Duodenal mucosa (tissue), 2 donors: Measurements from ENCODE around the gene BGLAP.

ENCODE experiments used
- H3K27ac ChIP-seq: one replicate; pipeline ENCODE4 v1.7.0; 2013; ENCODE audit warnings: low read depth, low read length
- H3K27me3 ChIP-seq, 2 donors: one replicate each; pipeline ENCODE4 v1.7.0; 2013; ENCODE audit warnings: low read length in 2 of 2, control low read depth in 1 of 2; ENCODE audit not compliant: insufficient read depth in 2 of 2, control insufficient read depth in 1 of 2
- H3K36me3 ChIP-seq, 2 donors: one replicate each; pipeline ENCODE4 v1.7.0; 2013; ENCODE audit warnings: low read length in 2 of 2, control low read depth in 1 of 2; ENCODE audit not compliant: insufficient read depth in 2 of 2, control insufficient read depth in 1 of 2
- H3K4me1 ChIP-seq, 2 donors: one replicate each; pipeline ENCODE4 v1.7.0; 2013; ENCODE audit warnings: low read length in 2 of 2, control low read depth in 1 of 2; ENCODE audit not compliant: insufficient read depth in 2 of 2, control insufficient read depth in 1 of 2
- H3K4me3 ChIP-seq, 2 donors: one replicate each; pipeline ENCODE4 v1.7.0; 2013; ENCODE audit warnings: low read length in 2 of 2, low read depth in 1 of 2
- H3K9ac ChIP-seq, 2 donors: one replicate each; pipeline ENCODE4 v1.7.0; 2013; ENCODE audit warnings: low read length in 2 of 2, low read depth in 1 of 2
- H3K9me3 ChIP-seq, 2 donors: one replicate each; pipeline ENCODE4 v1.7.0; 2013; ENCODE audit warnings: low read length in 2 of 2, control low read depth in 1 of 2; ENCODE audit not compliant: control insufficient read depth in 1 of 2

The BGLAP gene

GRCh38 chr1:156241311-156241811, 623 bp upstream of the BGLAP start:
- Histone ChIP-seq H3K9me3 (no peaks in the 10 kb centered on the region), H3K27ac (no peak overlapping the region), H3K4me1 (peaks cover 7 to 20% of the 10 kb centered on the region in 2 donors), H3K36me3 (peaks cover 8 to 43% of the 10 kb centered on the region in 2 donors), H3K9ac (no peak overlapping the region), H3K27me3 (peaks cover 16 to 20% of the 10 kb centered on the region in 2 donors), H3K4me3 (no peak overlapping the region)

DNA sequence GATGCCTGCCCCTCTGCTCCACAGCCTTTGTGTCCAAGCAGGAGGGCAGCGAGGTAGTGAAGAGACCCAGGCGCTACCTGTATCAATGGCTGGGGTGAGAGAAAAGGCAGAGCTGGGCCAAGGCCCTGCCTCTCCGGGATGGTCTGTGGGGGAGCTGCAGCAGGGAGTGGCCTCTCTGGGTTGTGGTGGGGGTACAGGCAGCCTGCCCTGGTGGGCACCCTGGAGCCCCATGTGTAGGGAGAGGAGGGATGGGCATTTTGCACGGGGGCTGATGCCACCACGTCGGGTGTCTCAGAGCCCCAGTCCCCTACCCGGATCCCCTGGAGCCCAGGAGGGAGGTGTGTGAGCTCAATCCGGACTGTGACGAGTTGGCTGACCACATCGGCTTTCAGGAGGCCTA, 754 bp downstream of the BGLAP start:
- Histone ChIP-seq H3K27me3 (peaks cover 18 to 28% of the 10 kb centered on the region in 2 donors), H3K27ac (no peak overlapping the region), H3K4me3 (no peak overlapping the region), H3K9ac (no peak overlapping the region), H3K4me1 (peaks cover 7 to 25% of the 10 kb centered on the region in 2 donors), H3K36me3 (peaks cover 8 to 32% of the 10 kb centered on the region in 2 donors), H3K9me3 (no peaks in the 10 kb centered on the region)

- H3K27me3 ChIP-seq = peaks cover 18 to 28% of the 10 kb centered on the region in 2 donors
- H3K9ac ChIP-seq = no peak overlapping the region
- H3K4me3 ChIP-seq = no peak overlapping the region
- peaks cover 8 to 18% of the 10 kb centered on the region in 2 donors for H3K36me3 ChIP-seq
- H3K4me1 ChIP-seq = peaks cover 7 to 25% of the 10 kb centered on the region in 2 donors
- H3K27ac ChIP-seq = no peak overlapping the region
- H3K9me3 ChIP-seq = no peaks in the 10 kb centered on the region
Observed at GRCh38 chr1:156244126-156244525, 2.1 kb downstream of the BGLAP start.

- H3K9me3 ChIP-seq = no peaks in the 10 kb centered on the region
- H3K4me3 ChIP-seq = peak overlapping the region in 1 of 2 donors; percentile 65
- H3K36me3 ChIP-seq = peaks cover 4 to 17% of the 10 kb centered on the region in 2 donors
- peaks cover 7 to 25% of the 10 kb centered on the region in 2 donors for H3K4me1 ChIP-seq
- H3K27ac ChIP-seq = no peak overlapping the region
- H3K9ac ChIP-seq = no peak overlapping the region
- peaks cover 18 to 28% of the 10 kb centered on the region in 2 donors for H3K27me3 ChIP-seq
Observed at GRCh38 chr1:156244712-156245111, 2.7 kb downstream of the BGLAP start.

GRCh38 chr1:156245451-156246232, 3.7 kb downstream of the BGLAP start:
- no peaks in the 10 kb centered on the region for H3K9me3 ChIP-seq
- H3K27ac ChIP-seq = no peak overlapping the region
- peaks cover 7 to 25% of the 10 kb centered on the region in 2 donors for H3K4me1 ChIP-seq
- peak overlapping the region; percentile 19 to 43 for H3K9ac ChIP-seq
- peaks cover 7 to 21% of the 10 kb centered on the region in 2 donors for H3K36me3 ChIP-seq
- H3K27me3 ChIP-seq = peaks cover 18 to 28% of the 10 kb centered on the region in 2 donors
- peak overlapping the region; percentile 62 to 65 for H3K4me3 ChIP-seq

DNA sequence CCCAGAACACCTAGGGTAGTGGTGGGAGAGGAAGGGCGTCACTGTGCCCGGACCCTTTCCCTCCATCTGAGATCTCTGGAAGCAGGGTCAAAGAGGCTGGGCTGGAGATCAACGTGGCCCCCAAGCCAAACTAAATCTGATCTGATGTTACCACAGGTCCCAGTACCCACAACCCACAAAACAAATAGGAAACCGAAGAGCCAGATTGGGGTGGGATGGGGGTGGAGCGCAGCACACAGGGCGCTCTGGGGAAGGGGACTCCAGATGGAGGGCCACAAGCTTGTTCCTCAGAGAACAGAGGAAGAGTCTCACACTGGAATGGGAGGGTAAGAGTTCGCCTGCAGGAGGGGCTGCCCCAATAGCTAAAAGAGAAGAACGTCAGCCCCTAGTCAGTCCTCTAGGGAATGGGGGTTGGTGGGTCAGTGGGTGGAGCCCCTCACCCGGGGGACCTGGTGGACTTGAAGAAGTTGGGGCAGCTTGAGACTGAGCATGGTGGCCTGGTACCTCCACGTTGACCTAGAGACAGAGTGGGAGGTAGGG, 4.3 kb downstream of the BGLAP start:
- Histone ChIP-seq H3K4me1 (peaks cover 7 to 25% of the 10 kb centered on the region in 2 donors), H3K9ac (peak overlapping the region in 1 of 2 donors; percentile 32), H3K36me3 (peaks cover 13 to 22% of the 10 kb centered on the region in 2 donors), H3K27ac (no peak overlapping the region), H3K9me3 (no peaks in the 10 kb centered on the region), H3K27me3 (peaks cover 18 to 28% of the 10 kb centered on the region in 2 donors), H3K4me3 (peak overlapping the region; percentile 62 to 65)

DNA sequence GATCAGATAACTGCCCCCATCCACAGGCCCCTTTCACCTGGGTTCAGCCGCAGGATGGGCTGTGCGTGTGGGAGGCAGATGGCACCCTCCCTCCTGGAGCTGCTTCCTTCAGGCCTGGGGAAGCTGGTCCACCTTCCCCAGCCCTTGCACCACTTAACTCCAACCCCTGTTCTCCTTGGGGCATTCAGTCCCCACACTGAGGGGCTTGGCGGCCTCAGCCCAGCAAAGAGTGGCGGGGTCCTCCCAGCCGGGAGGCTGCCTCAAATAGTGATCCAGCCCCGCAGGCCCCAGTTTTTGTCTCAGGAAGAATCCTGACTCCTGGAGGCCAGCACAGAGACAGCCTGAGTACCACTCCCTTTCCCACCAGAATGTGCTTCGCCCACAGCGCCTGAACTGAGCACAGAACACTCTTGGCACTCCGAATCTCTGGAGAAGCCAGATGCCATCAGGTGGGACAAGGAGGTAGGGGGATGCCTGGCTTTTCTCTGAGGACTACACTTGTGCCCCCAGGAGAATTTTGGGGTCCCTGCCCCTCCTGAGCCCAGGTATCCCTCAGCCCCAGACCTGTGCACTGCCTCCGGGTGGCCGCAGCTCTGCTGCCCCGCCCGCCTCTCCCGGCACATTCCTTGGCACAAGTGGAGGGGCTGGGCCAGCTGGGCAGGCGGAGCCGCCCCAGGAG, 4.9 kb downstream of the BGLAP start:
- Histone ChIP-seq H3K9me3 (no peaks in the 10 kb centered on the region), H3K4me1 (peaks cover 7 to 25% of the 10 kb centered on the region in 2 donors), H3K27ac (no peak overlapping the region), H3K27me3 (peaks cover 18 to 28% of the 10 kb centered on the region in 2 donors), H3K9ac (no peak overlapping the region), H3K36me3 (peaks cover 19 to 27% of the 10 kb centered on the region in 2 donors), H3K4me3 (no peak overlapping the region)

DNA sequence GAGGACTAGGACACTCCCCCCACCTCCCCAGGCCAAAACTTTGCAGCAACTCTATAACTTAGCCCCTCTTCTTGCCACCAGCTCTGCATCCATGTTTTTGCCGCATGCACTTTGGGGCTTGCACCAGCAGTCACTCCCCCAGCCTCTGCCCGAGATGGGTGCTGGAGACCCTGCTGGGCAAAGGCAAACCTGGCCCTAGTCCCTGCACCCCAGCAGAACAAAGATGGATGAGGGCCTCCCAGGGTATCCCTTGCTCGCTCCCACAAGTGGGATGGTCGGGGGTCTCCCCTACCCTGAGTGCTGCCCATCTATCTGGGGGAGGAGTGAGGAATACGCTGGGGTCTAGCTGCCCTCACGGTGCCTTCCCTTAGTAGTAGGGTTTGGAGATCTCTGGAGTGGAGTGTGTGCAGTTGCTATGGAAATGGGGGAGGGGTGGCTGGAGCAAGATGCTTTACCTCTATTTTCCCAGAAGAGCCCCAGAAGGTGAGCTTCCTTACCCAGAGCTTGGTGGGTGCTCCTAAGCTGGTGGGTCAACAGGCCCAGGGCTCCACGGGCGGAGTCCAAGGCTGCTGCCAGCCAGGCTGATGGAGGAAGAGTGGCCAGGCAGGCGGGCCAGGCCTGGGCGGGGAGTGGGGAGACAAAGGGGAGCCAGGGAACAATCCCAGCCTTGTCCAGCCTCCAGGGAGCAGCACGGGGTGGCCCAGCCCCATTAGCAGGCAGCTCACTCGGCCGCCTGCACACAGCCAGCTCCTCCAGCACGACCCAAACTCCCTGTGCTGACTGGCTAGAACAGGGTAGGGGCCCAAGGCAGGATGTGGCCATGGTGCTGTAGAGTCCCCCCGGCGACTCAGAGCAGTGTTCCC, 5.7 kb downstream of the BGLAP start, which contains the start of gene PAQR6:
PAQR6 (minus strand) TSS at position 597 of the 863 bp plus-strand sequence. CDS start 1,325 bp downstream, outside the sequence.
- Histone ChIP-seq H3K9ac (no peak within 1 kb of the TSS), H3K4me1 (peaks cover 7 to 25% of the 10 kb centered on the region in 2 donors), H3K27me3 (peaks cover 18 to 28% of the 10 kb centered on the region in 2 donors), H3K9me3 (no peaks in the 10 kb centered on the region), H3K27ac (no peak within 1 kb of the TSS), H3K36me3 (peaks cover 27 to 35% of the 10 kb centered on the region in 2 donors), H3K4me3 (no peak within 1 kb of the TSS)

DNA sequence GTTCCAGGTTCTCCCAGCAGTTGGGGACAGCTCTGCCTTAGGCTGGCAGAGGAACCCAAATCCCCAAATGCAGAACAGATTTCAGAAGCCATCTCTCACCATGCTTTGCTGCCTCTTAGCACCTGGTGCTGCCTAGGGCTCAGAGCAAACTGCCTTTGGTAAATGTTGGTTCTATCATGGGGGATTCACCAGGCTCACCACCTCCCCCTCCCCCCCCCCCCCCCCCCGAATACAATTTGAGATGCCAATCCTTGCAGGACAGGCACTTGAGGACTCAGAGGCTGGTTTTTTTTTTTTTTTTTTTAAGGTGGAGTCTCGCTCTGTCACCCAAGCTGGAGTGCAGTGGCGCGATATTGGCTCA, 6.3 kb downstream of the BGLAP start:
- Histone ChIP-seq H3K9ac (no peak overlapping the region), H3K36me3 (peaks cover 33 to 41% of the 10 kb centered on the region in 2 donors), H3K4me1 (peaks cover 7 to 25% of the 10 kb centered on the region in 2 donors)

More for the DNA sequence above, 6.3 kb downstream of the BGLAP start:
- no peak overlapping the region for H3K4me3 ChIP-seq
- H3K9me3 ChIP-seq = no peaks in the 10 kb centered on the region
- peaks cover 18 to 28% of the 10 kb centered on the region in 2 donors for H3K27me3 ChIP-seq
- no peak overlapping the region for H3K27ac ChIP-seq
